ACC112 (cell line): ENCODE data around the gene PROSER2.

Experiments used
- H2AFZ ChIP-seq: fragments of 200-600 bp; sonication (generic); one replicate; pipeline ENCODE4 v1.6.0; 2017; ENCODE audit warnings: antibody characterized with exemption, low read length; ENCODE audit not compliant: unreplicated experiment
- H3K27ac ChIP-seq: fragments of 200-600 bp; sonication (generic); 2 replicates; pipeline ENCODE4 v1.5.1; 2014; ENCODE audit warnings: low read depth, mild to moderate bottlenecking, antibody characterized with exemption, low read length, moderate library complexity
- H3K27me3 ChIP-seq: fragments of 200-600 bp; sonication (generic); 2 replicates; pipeline ENCODE4 v1.6.1; 2014; ENCODE audit warnings: mild to moderate bottlenecking, antibody characterized with exemption, low read length, moderate library complexity, mixed read lengths; ENCODE audit not compliant: insufficient read depth
- H3K36me3 ChIP-seq: fragments of 200-600 bp; sonication (generic); 2 replicates; pipeline ENCODE4 v1.6.1; 2016; ENCODE audit warnings: mild to moderate bottlenecking, antibody characterized with exemption, low read length, moderate library complexity, mixed read lengths; ENCODE audit not compliant: insufficient read depth
- H3K4me1 ChIP-seq: fragments of 200-600 bp; sonication (generic); one replicate; pipeline ENCODE4 v1.6.1; 2016; ENCODE audit warnings: low read length, mixed read lengths; ENCODE audit not compliant: insufficient read depth, unreplicated experiment, control insufficient read depth
- H3K4me3 ChIP-seq: fragments of 200-600 bp; sonication (generic); 2 replicates; pipeline ENCODE4 v1.5.1; 2014; ENCODE audit warnings: mild to moderate bottlenecking, low read depth, low read length
- H3K79me2 ChIP-seq: fragments of 200-600 bp; sonication (generic); one replicate; pipeline ENCODE4 v1.6.0; 2016; ENCODE audit warnings: low read length; ENCODE audit not compliant: control insufficient read depth, unreplicated experiment, insufficient read depth

The PROSER2 gene

DNA sequence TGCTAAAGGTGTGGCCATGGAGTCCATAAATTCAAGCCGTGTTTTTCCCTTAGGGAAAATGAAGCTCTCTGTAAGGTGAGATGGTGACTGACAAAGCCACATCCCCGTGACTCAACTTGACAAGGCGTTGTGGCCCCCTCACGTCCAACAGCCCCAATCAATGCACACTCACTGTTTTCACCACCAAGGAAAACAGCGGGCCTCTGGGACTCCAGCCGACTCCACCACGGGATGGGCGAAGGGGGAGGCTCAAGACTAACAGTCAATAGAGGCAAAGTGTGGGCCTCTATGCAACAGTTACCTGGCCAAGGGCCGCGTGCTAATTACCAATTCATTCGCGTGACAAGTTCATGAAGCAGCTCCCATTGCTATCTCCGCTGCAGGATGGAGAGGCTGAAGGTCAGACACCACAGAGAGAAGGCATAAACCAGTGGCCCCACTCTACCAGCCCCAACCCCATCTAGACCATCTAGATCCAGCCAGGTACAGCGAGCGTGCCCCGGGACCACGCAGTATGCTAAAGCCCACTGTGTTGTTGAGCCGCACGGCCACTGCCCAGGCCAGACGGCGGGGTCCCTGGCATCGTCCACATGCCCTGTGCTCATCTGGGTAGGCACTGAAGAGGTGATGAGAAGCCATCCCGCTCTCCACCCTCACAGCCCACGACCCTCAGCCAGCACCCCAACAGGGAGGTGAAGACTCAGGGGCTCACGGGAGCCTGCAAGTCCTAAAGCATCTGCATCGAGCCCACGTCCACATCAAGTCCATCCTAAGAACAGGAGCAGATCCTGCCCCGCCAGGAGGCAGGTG is 76.1 kb downstream of the PROSER2 start:
- no peak overlapping the region for H3K27ac ChIP-seq
- peaks cover 4% of the 10 kb centered on the region; the same call in 1 of the 2 replicates for H3K27me3 ChIP-seq
- no peak overlapping the region for H2AFZ ChIP-seq
- H3K4me3 ChIP-seq: no peak overlapping the region
- peaks cover 4% of the 10 kb centered on the region for H3K4me1 ChIP-seq
- no peaks in the 10 kb centered on the region for H3K79me2 ChIP-seq
- no peaks in the 10 kb centered on the region for H3K36me3 ChIP-seq

GRCh38 chr10:11901036-11901301 is 77.8 kb downstream of the PROSER2 start:
- Histone ChIP-seq H3K27ac (no peak overlapping the region), H3K79me2 (no peaks in the 10 kb centered on the region), H3K36me3 (no peaks in the 10 kb centered on the region), H2AFZ (no peak overlapping the region), H3K4me1 (peaks cover 4% of the 10 kb centered on the region), H3K27me3 (peaks cover 4% of the 10 kb centered on the region; the same call in 1 of the 2 replicates), H3K4me3 (no peak overlapping the region)

DNA sequence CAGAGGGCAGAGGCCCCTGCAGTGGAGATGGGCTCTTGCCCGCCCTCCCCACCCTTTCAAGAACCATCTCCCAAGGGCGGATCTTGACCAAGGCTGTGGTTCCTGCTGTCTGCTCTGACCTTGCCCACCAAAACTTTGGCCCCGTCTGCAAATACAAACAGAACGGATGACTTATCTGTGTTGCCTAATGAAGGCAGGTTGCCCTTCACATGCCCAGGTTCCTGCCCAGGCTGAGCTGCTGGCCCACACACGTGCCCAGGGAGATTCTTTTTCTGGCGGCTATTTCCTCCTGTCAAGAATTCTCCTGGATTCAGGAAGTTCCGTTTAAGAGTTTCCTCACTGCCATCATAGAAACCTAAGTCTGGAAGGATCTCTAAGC is 78.3 kb downstream of the PROSER2 start:
- Histone ChIP-seq H3K4me1 (peaks cover 4% of the 10 kb centered on the region), H2AFZ (no peak overlapping the region), H3K27ac (no peak overlapping the region), H3K27me3 (peaks cover 4% of the 10 kb centered on the region; the same call in 1 of the 2 replicates), H3K79me2 (no peaks in the 10 kb centered on the region), H3K4me3 (no peak overlapping the region), H3K36me3 (no peaks in the 10 kb centered on the region)

DNA sequence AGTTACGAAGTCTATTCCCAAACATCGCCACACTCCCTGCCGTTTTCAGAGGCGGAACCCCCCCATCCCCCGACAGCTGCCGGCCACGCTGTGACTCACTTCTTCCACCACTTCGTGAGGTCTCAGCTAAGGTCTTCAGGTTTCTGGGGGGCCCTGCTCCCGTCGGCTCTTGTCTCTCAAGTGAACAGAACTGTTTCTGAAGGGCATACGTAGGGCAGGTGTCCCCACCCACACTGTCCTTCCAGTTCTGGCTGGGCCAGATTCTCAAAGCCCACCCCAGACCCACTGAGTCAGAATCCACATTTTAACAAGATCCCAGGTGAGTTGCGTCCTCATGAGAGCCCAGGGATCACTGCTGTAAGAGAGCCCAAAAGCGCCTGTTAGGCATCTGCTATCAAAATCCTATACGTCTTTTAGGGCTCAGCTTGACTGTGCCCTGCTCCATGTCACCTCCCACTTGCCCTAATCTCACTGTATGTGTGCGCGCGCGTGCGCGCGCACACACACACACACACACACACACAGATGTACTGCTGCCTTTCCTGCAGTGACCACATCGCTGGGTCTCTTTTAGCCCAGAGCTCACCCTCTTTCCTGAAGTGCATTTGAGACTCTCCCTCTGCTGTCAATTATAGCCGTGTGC is 78.8 kb downstream of the PROSER2 start:
- Histone ChIP-seq H2AFZ (no peak overlapping the region), H3K27ac (no peak overlapping the region), H3K79me2 (no peaks in the 10 kb centered on the region), H3K27me3 (peaks cover 4% of the 10 kb centered on the region; the same call in 1 of the 2 replicates), H3K4me1 (peaks cover 4% of the 10 kb centered on the region), H3K36me3 (no peaks in the 10 kb centered on the region), H3K4me3 (no peak overlapping the region)

DNA sequence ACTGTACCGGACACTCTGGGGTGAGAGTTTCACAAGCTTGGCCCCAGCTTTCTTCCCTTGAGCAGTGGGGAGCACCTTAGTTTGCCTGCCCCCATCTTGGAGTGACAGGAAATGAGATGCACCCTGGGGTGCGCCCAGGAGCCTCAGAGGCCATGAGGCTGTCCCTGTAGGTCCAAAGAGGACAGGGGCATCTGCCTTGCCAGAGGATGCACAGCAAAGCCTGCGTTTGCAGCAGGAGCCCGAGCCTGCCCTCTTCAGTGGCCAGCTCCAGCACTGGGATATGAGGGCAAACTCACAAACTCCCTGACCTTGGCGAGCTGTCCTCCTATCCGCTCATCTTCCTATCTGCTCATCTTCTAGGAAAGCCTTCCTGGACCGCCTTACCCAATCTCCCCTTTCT is 79.5 kb downstream of the PROSER2 start:
- H3K79me2 ChIP-seq: no peaks in the 10 kb centered on the region
- H3K27ac ChIP-seq: no peak overlapping the region
- no peak overlapping the region for H3K4me3 ChIP-seq
- peaks cover 4% of the 10 kb centered on the region; the same call in 1 of the 2 replicates for H3K27me3 ChIP-seq
- H2AFZ ChIP-seq: no peak overlapping the region
- H3K36me3 ChIP-seq: no peaks in the 10 kb centered on the region
- peaks cover 4% of the 10 kb centered on the region for H3K4me1 ChIP-seq

DNA sequence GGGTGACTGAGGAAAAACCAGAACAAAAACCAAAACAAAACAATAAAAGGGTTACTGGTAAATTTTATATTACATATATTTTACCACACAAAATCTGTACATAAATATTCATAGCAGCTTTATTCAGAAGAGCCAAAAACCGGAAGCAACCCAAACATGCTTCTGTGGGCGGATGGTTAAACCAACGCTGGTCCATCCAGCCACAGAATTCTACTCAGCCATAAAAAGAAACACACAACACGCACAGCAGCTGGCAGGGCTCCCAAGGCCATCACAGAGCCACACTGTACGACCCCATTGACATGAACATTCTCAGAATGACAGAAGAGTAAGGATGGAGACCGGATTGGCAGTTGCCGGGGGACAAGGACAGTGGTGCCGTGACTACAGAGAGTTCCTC is 83.6 kb downstream of the PROSER2 start:
- H3K79me2 ChIP-seq: no peaks in the 10 kb centered on the region
- no peaks in the 10 kb centered on the region for H3K36me3 ChIP-seq
- H3K4me3 ChIP-seq: no peak overlapping the region
- H3K4me1 ChIP-seq: no peaks in the 10 kb centered on the region
- H3K27me3 ChIP-seq: peaks cover 3% of the 10 kb centered on the region; the same call in 1 of the 2 replicates
- no peak overlapping the region for H2AFZ ChIP-seq
- H3K27ac ChIP-seq: no peak overlapping the region

DNA sequence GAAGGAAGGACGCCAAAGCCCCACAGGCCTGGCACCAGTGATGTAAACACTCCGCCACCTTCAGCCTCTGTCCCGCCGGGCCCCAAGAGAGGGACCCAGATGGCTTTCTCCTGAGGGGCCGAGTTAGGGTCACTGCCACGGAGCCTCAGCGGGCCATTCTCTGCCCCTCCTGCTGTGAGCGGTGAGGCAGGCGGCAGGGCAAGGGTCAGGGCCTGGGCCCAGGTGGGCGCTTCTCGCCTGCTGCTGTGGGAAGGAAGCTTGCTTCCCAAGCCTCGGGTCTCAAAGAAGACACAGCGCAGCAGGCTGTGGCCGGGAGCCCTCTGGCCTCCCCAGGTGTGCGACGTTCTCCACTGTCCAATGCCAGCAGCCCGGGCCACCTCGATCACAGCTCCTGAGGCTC is 84.8 kb downstream of the PROSER2 start:
- Histone ChIP-seq H3K27me3 (no peaks in the 10 kb centered on the region), H3K27ac (no peak overlapping the region), H3K79me2 (no peaks in the 10 kb centered on the region), H3K4me3 (no peak overlapping the region), H2AFZ (no peak overlapping the region), H3K36me3 (no peaks in the 10 kb centered on the region), H3K4me1 (no peaks in the 10 kb centered on the region)

DNA sequence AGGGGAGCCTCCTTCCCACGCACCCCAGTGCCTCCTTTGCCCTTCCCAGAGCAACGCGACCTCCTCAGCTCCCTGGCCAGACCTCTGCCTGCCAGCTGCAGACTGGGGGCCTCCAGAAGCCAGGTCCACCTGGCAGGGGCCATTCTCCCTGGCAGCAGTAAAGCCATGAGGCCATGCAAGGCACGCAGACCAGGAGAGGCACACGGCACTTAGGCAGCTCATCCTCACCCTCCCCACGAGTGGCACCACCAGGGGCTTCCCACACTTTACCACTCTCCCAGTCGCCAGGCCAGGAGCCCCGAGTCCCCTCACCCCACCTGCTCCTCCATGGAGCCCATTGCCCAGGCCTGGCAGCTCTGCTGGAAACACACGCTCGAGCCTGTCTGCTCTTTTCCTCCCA is 85.4 kb downstream of the PROSER2 start:
- no peaks in the 10 kb centered on the region for H3K4me1 ChIP-seq
- no peak overlapping the region for H2AFZ ChIP-seq
- H3K27me3 ChIP-seq: no peaks in the 10 kb centered on the region
- H3K79me2 ChIP-seq: no peaks in the 10 kb centered on the region
- H3K36me3 ChIP-seq: no peaks in the 10 kb centered on the region
- no peak overlapping the region for H3K4me3 ChIP-seq
- H3K27ac ChIP-seq: no peak overlapping the region

DNA sequence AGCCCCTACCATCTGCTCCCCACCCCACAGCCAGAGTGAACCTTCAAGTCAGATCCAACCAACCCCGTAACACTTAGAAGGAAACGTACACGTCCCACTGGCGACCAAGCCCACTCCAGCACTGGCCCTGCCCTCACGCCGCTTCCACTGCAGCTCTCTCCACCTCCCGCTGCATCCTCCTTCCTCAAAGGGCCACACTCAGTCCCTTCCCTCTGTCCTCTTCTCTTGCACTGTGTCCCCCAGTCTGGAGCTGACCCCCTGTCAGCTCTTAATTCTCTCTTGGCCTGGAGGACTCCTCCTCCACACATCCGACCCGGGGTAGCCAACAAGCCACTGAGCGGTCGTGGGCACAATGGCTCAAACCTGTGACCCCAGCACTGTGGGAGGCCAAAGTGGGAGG is 85.8 kb downstream of the PROSER2 start:
- H3K27ac ChIP-seq: no peak overlapping the region
- H3K4me3 ChIP-seq: no peak overlapping the region
- no peaks in the 10 kb centered on the region for H3K36me3 ChIP-seq

DNA sequence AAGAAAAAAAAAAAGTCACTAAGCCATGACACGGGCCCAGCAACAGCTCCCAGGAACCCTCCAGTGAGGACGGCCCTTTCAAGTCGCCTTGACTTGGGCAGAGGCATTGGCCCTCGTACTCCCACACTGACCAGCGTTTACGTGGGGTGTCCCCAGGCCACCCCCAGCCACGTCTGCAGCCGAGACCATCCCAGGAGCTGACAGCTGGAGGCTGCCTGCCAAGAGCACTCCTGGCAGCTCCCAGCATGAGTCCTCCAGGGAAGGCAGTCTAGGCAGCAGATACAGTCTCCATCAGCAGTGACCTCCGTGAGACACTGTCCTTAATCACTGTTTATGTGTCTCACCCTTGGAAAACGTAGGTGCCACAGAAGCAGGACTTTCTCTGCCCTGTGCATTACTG is 86.5 kb downstream of the PROSER2 start:
- Histone ChIP-seq H3K4me3 (no peak overlapping the region), H3K36me3 (no peaks in the 10 kb centered on the region), H3K27me3 (no peaks in the 10 kb centered on the region), H3K79me2 (no peaks in the 10 kb centered on the region), H3K27ac (no peak overlapping the region), H2AFZ (no peak overlapping the region), H3K4me1 (no peaks in the 10 kb centered on the region)

More for the DNA sequence above, 85.8 kb downstream of the PROSER2 start:
- Histone ChIP-seq H2AFZ (no peak overlapping the region), H3K27me3 (no peaks in the 10 kb centered on the region), H3K79me2 (no peaks in the 10 kb centered on the region), H3K4me1 (no peaks in the 10 kb centered on the region)

- H3K4me1 ChIP-seq: no peaks in the 10 kb centered on the region
- no peaks in the 10 kb centered on the region for H3K36me3 ChIP-seq
- no peak overlapping the region for H2AFZ ChIP-seq
- H3K4me3 ChIP-seq: no peak overlapping the region
- no peaks in the 10 kb centered on the region for H3K79me2 ChIP-seq
- H3K27ac ChIP-seq: no peak overlapping the region
- H3K27me3 ChIP-seq: no peaks in the 10 kb centered on the region
These were observed 86.9 kb downstream of the PROSER2 start for GRCh38 chr10:11910102-11910501.
